GM21390 (cell line): Measurements from ENCODE around the gene TRPM3.

Source experiments
- ATAC-seq: cut with Tn5 transposase; IDR thresholded peaks from one replicate; pipeline ENCODE4 v1.9.1; 2021; ENCODE audit not compliant: unreplicated experiment

Gene TRPM3

DNA sequence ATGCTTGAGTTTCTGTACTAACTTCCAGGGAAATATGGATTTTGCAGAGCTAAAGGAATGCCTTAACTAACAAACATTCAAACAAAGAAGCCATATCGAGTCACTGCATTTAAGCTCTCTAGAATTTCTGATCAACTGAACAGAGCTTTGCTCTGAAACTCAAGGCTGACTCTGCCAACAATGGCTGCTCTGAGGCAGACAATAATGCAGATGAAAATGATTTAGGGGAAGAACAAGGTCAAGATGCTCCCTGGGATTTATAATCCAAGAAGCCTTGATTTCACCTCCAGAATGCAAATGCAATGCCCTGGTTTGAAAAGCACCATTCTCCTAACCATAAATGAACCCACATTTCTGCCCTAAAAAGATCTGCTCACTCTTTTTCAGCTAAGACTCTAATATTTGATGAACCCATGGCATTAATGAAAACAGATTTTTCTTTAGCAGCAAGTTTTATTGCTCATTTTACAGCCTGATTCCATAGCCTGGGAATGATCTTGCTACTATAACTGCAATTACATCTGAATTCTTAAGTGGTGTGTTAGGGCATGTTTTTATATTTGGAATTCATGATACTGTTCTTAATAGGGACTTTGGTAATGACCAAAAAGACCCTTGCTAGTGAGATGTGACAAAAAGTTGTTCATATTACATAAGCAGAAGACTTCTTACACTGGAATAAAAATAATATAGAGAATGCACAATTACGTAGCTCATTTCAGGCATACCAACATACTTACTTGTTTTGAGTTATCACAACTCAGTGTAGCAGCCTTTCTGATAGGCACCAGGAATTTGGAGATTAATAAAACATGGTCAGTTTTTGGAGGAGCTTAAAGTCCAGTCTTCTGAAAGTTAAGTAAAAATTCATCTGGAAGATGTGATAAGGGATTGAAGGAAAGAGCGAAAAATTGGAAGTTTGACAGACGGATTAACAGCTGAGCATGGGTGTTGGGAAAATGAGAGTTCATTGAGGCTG, 169.4 kb downstream of the TRPM3 start:
- no peak for ATAC-seq

DNA sequence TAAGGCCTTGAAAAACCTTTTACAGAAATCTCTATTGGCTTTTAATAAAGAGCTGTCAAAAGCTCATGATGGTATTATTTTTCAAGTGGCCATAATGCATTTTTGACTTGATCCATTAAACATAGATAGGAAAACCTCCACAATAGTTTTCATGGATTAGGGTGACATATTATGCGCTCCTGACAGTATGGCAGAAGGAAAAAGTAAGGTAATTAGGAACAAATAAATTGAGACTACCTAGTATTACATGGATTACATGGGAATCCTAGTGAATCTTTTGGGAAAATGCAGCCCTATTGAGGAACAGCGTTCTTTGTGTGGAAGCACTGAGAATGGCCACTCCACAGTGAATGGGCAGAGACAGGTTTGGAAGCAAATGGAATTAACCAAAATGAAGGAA, 171.2 kb downstream of the TRPM3 start:
- no peak for ATAC-seq

DNA sequence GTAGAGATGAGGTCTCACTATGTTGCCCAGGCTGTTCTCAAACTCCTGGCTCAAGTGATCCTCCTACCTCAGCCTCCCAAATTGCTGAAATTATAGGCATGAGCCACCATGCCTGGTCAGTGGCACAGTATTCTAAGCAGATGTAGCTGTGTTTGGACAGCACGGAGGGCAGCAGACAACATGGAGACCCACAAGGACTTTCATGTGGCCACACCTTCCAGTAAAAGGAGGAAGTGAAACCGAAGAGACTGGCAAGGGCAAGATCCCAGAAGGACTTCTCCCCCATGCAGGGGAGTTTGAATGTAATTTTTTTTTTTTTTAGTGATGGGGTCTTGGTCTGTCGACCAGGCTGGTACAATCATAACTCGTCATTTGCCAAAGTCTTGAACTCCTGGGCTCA, 172.2 kb downstream of the TRPM3 start:
- ATAC-seq, result no peak

DNA sequence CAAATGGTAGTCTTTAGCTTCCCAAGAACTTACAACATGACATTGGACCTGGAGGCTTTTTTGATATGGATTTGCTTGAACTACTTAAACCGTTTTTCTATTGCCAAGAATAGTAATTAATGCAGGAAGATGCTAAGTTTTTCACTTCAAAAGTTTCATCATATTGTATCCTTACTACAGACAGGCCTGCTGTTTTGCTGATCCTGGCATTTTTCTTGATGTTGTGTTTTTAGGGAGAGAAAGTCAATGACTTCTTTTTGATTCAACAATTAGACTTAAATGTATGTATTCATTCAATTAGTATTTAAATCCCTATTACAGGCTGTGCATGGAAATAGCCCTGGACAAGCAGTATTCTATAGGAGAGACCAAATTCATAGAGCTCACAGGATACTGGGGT, 172.7 kb downstream of the TRPM3 start:
- no peak for ATAC-seq

DNA sequence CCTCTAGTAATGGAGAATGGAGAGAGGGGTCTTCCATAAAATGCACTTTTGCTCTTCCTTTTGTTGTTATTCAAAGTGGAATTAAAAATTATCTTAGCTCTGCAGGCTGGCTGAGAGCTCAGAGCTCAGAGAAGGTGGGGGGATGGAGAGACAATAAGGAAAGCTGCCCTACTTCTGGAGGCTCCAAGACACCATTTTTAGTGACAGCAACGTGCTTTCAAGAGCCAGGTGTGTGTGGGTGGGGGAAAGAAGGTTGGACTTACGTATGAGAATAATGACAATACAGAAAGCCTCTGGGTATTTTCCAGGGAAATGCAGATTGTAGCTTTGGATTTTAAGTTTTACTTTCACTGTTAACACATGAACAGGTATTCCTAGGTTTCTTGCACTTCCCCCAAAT, 173.9 kb downstream of the TRPM3 start:
- ATAC-seq, result no peak

DNA sequence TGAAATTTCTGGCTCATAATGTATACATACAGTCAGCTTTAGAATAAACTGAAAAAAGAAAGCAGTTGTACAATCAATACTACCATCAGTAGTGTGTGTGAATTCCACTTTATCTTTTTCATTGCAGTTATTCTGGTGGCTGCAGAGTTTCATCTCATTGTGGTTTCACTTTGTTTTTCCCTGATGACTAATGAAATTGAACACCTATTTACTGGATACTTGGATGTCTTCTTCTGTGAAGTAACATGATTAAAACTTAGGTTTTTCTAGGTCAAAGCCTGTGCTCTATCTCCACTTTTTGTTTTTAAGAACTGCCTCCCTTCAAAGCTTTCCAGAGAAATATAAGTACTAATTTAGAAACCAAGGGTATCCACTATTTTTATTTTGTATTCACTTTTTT, 174.3 kb downstream of the TRPM3 start:
- ATAC-seq, result no peak

DNA sequence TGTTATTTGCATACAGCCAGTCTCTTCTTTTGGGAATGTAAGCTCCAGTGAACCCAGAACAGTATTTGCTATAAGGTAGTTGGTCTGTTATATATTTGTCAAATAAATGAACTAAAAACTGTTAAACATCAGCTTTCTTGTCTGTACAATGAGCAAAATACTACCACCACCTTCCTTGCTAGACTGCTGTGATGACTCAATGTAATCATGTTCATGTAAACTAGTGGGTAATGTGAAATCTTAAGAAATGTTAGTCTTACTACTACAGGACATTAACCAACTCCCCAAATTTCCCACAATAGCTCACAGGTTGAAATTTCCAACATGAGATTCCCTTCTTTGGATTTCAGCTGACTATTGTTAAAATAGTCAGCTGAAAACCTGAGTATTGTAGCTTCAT, 176.1 kb downstream of the TRPM3 start:
- no peak for ATAC-seq

DNA sequence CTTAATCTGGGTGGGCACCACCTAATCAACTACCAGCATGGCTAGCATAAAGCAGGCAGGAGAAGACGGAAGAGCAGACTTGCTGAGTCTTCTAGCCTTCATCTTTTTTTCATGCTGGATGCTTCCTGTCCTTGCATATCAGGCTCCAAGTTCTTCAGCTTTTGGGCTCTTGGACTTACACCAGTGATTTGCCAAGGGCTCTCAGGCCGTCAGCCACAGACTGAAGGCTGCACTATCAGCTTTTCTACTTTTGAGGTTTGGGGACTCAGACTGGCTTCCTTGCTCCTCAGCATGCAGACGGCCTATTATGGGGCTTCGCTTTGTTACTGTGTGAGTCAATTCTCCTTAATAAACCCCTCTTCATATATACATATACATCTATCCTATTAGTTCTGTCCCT, 180.2 kb downstream of the TRPM3 start:
- ATAC-seq, result no peak

DNA sequence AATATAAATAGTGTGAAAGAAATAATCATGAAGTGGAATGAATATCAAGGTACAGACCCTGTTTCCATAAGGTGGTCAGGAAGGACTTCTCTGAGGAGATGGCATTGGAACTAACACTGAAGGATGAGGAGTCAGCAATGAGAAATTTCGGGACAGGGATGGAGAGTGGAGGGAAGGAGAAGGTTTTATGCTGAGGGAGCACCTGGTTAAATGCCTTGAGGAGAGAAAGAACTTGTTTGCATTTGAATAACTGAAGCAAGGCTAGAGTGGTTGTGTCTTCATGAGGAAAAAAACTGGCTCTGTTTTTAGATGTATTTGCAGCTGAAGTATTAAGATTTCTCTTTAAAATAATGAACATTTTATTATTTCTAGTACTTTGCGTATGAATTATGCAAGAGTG, 180.8 kb downstream of the TRPM3 start:
- ATAC-seq, result no peak

DNA sequence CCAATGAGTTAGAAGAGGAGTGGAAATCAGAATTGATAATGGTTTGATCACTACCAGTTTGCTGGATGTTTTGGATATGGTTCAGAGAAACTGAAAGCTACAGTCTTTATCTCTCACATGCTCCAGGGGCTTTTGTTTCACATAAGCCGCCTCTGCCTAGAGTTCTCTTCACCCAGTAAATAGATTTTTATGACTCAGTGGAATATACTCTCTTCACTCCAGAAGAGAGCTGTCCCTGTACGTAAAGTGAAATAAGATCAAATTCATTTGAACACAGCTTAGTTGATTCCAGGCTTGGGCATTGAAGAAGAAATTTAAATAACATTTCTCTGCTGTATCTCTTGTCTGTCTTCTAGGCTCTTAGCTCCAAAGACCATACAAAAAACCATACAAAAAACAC, 184.9 kb downstream of the TRPM3 start:
- ATAC-seq, result no peak

DNA sequence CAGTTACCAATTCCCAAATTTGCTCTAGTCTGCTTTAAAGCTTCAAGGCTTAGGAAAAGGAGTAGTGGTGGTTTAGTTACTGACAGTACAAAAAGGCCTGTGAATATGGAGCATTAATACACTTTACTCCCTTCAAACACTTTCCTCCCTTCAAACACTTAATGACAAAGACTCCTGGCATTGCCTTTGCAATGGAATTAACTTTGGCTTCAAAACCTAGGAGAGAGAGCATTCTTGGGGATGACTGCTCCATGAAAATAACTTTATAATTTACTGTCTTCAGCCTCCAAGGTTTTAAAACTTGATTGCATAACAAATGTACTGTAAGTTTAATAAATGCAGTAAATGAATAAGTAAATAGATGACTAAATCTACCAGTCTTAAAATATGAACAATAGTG, 185.6 kb downstream of the TRPM3 start:
- ATAC-seq, result no peak

DNA sequence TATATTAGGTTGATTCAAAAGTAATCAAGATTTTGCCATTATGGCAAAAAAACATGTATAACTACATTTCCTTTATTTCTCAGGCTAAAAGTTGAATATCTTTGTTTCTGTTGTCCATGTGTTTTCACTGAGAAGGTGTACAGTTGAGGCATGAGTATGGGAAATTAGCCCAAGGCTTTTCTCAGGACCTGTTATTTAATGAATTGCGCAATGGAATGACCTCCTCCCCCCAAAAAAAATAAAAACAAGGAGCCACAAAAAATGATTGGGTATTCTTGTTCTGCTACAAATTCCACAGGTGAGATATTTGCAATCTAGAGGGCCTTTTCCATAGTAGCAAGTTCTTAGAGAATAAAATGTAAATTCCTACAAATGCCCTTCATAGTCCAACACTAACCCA, 186.8 kb downstream of the TRPM3 start:
- no peak for ATAC-seq

DNA sequence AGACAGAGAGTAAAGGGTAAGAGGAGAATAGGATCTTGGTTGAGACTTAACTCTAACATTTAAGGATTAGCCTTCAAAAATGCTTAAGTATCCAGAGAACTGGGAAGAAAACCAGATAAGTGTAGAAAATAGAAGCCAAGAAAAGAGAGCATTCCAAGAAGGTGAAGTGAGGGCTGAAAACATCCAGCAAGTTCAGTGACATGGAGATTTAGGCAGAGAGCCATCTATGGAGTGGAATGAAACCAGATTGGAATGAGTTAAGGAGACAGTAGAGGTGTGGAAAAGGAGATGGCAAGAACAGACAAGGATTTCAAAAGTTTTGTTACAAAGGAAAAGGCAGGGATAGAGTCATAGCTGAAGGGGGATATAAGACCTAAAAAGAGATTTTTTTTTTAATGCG, 188.1 kb downstream of the TRPM3 start:
- no peak for ATAC-seq

DNA sequence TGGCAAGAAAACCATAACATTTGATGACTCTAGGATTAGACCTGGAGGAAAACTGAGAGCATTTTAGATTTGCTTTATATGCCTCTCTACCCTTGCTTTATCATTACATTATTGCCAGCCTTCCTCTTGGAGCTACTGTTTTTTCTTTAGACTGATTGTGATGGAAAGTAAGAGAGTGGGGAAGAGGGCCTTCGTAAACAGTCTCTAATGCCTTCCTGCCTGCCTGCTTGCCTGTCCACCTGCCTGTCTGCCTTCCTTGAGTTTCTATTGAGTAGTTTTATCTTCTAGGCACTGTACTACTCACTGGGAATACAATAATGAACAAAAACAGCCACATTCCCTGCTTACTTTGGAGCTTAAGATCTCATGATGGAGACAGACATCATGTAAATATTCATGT, 189.3 kb downstream of the TRPM3 start:
- no peak for ATAC-seq

DNA sequence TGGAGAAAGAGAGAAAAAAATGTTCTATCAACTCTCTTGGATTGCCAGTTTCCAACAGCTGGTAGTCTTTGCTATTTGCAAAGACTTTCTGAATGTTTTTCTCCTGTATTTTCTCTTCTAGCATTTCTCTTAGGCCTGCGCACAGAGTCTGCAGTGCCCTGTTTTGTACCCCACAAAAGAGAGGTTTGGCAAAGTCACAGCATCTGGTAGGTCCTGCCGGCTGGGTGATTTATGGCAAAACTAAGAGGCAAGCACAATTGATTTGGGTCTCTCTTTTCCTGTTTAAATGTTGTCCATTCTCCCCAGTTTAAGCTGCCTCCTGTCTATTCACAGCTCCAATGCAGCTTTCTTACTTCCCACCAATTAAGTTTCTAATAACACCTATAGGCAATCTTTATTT, 193.9 kb downstream of the TRPM3 start:
- ATAC-seq, result no peak

DNA sequence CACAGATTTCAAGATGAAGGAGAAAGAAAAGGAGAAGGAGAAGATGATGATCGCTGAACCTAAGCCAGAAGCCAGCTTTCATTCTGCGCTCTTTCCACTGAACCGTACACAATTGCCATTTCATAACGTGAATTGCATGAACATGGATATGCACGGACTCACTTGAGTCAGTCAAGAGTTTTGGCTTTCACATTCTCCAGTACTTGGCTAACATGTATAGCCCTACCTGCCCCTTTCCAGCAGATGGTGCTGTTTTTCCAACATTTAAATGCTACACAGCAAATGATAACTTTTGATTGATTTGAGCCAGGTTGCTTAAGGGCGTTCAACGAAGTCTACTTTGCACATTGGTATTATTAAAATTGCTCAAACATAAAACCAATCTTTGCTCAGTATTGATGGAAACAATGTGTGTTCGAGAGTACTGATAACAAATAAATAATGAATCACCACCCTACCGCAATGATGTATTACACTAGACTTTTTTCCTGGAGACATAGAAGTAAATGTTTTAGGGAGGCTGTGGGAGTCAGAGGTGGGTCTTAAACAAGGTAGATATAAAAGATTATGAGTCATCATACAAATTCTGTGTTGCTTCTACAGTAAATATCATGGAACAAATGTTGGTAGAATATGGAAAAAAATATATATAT, 196.4 kb downstream of the TRPM3 start:
- ATAC-seq, result peak; percentile 88

DNA sequence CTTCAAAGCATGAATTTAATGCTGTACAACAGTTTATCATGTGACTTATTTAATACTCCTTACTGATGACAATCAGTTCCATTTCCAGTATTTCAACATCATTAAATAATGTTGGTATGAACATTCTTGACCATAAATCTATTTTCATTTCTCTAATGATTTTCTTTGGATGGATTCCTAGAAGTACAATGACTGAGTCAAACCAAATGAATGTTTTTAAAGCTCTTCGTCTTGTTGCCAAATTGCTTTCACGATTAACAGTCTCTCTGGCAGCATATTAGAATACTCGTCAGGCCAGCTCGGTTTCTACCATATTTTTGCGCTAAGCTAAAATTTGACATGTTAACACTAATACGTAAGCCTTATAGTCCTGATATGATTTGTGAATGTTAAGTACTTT, 197.0 kb downstream of the TRPM3 start:
- no peak for ATAC-seq

DNA sequence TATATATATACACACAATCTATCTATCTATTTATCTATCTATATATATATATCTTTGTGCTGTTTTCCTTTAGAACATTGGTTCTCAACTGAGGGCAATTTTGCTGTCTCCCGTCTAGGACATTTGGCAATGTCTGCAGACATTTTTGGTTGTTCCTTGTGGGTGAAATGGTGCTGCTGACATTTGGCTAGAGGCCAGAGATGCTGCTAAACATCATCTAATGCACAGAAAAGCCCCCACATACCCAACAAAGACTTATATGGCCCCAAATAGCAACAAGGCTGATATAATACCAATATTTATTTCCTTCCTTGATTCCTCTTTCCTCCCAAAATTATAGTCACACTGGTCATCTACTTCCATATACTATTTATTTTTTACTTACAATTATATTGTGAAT, 197.5 kb downstream of the TRPM3 start:
- ATAC-seq, result no peak

DNA sequence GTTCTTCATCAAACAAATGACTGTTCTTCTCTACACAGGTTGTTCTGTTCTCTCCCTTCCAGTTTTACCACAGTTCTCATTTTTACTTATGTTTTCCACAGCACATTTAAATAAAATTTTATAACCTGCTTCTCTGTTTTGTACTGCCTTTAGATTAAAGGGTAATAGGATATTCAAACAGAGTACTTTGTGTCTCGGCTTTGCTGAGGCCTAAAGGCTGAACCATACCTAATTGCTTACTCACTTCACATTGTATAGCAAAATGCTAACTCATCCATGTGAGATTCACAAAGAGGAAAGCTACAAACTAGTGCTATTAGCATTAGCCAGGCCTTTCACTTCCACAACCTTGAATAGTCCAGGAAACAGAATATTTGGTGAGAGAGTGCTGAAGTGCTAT, 200.3 kb downstream of the TRPM3 start:
- no peak for ATAC-seq

DNA sequence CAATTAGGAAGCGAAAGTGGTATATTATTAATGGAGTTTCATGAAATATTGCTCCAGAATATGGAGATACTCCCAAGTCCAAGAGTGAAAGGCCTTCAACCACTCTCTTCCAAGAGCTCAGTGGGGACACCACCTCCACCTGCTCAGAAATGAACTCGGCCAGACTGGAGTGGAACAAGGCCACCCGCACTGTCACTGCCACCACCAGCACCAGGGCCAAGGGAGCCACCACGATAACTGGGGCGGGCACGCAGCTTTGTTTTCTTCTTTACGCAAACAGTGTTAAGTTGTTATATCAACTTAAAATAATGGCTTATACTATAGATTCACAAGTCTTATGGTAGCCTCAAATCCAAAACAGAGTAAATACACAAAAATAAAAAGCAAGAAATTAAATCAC, 204.1 kb downstream of the TRPM3 start:
- no peak for ATAC-seq

DNA sequence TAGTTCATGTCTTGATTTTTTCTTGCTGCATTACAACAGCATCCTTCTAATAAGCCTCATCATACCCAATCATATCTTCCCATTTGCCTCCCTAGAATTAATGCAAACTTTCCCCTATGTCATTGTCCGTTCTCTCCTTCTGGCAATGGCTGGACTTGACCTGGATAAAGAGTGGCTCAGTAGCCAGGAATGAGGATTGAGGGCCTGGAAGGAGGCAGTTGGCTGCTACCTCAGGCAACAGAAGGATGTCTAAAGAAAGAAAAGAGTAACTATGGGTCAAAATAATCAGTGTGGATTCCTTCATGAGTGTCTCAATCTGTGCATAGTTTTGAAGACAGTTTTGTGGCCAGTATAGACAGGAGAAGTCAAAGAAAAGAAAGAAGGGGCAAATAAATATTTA, 209.6 kb downstream of the TRPM3 start:
- ATAC-seq, result no peak

DNA sequence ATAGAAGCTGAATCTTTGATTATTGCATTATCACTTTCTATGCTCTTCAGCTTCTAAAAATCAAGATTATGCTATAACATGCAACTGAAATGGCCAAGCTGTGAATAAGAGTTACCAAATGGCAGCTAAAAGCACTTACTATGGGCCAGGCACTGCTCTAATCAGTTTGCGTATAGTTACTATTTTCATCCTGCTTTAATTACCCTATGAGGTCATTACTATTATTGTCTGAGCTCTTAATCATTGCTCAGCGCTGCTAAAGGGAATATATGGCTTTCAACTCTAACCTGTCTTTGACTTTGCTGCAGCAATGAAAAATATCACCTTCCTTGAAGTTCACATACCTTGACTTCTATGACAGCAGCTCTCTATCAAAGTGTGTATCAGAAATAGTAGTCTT, 210.8 kb downstream of the TRPM3 start:
- no peak for ATAC-seq
